Fibroblast of villous mesenchyme (primary cell): Measurements from ENCODE around the gene ACBD6. TPM values are rescaled to one million over a fixed set of nuclear protein-coding genes. Genes with fewer than 3 reads are reported as not detected.

Source experiments
- DNase-seq: peaks from one replicate; pipeline ENCODE4 v3.0.0-alpha.2; 2010; ENCODE audit warnings: low read depth
- H3K4me3 ChIP-seq: 2 replicates; pipeline ENCODE4 v1.5.1; 2011; ENCODE audit warnings: low read depth, mild to moderate bottlenecking, low read length
- CTCF ChIP-seq: IDR thresholded peaks from 2 replicates; pipeline ENCODE4 v1.5.1; 2012; ENCODE audit warnings: low read depth, mild to moderate bottlenecking, low read length; ENCODE audit not compliant: insufficient read depth
- total RNA-seq: library from RNA; depleted of rRNA; stranded (reverse); fragments of >200 nt; gene quantifications from 2 replicates; pipeline ENCODE4 v1.2.3, GENCODE V29; 2012

ACBD6 gene
- total RNA-seq, 1 donor, result 44.5 TPM

GRCh38 chr1:180267211-180267561, 235.2 kb downstream of the ACBD6 start:
- TF ChIP-seq CTCF, result no peak
- no peak for DNase-seq
- no peak overlapping the region for H3K4me3 ChIP-seq

GRCh38 chr1:180266275-180267210, 235.8 kb downstream of the ACBD6 start:
- no peak overlapping the region for H3K4me3 ChIP-seq
- no peak for DNase-seq
- TF ChIP-seq CTCF, result no peak

GRCh38 chr1:180265871-180266270, 236.5 kb downstream of the ACBD6 start:
- no peak for DNase-seq
- no peak for TF ChIP-seq CTCF
- no peak overlapping the region for H3K4me3 ChIP-seq

- no peak overlapping the region for H3K4me3 ChIP-seq
- DNase-seq, result no peak
- no peak for TF ChIP-seq CTCF
Observed at GRCh38 chr1:180265201-180265600, 237.2 kb downstream of the ACBD6 start.

GRCh38 chr1:180264595-180264994, 237.8 kb downstream of the ACBD6 start:
- no peak for TF ChIP-seq CTCF
- no peak for DNase-seq
- H3K4me3 ChIP-seq, result no peak overlapping the region

- no peak overlapping the region for H3K4me3 ChIP-seq
- no peak for TF ChIP-seq CTCF
- no peak for DNase-seq
Observed at GRCh38 chr1:180262628-180263488, 239.5 kb downstream of the ACBD6 start.
